Omental fat pad (tissue), 4 donors: ENCODE data around the gene PDXDC1. TPM values are rescaled to one million over a fixed set of nuclear protein-coding genes. Genes with fewer than 3 reads are reported as not detected.
"Not testable (repeated sequence)": the region's sequence is repeated elsewhere in the genome, so short reads cannot be mapped to it uniquely, and the experiment has no call there.

Source experiments
- ATAC-seq: fragments of 150-250 bp; one replicate; pipeline ENCODE4 v1.9.1; 2016; ENCODE audit warnings: mild to moderate bottlenecking, moderate library complexity; ENCODE audit not compliant: low FRiP score
- DNase-seq: peaks from one replicate; pipeline ENCODE4 v3.0.0-alpha.2; 2019; ENCODE audit warnings: low spot score
- total RNA-seq, 4 donors: library from RNA; depleted of rRNA; stranded (reverse); fragments of >200 nt; gene quantifications; one replicate each; pipeline ENCODE4 v1.1.0, GENCODE V29; 2016

Gene PDXDC1
- total RNA-seq, 4 donors from 2014 or later: 55.8 to 80.8 (median 66.6) TPM

DNA sequence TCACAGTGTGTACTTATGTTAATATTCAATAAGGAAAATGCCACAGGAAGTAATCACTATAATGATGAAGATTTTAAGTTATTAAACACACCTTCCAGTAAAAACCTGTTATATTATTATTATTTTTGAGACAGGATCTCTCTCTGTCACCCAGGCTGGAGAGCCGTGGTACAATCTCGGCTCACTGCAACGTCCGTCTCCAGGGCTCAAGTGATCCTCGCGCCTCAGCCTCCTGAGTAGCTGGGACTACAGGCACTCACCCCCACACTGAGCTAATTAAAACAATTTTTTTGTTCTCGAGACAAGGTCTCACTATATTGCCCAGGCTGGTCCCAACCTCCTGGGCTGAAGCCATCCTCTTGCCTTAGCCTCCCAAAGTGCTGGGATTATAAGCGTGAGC is 3.5 kb downstream of the PDXDC1 start:
- not testable (repeated sequence) for ATAC-seq, DNase-seq

DNA sequence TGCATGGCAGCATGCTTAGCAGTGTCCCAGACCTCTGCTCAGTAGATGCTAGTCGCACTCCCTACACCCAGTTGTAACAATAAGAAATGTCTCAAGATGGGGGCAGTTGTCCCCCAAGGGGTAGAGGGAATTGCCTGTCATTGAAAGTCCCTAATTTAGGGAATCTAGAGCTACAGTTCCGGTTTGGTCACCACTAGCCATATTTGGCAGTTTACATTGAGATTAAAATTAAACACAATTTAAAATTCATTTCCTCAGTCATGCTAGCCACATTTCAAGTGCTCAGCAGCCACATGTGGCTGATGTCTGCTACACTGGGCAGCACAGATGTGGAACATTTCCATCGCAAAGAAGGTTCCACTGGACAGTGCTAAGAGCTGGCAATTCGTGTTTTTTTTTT is 4.1 kb downstream of the PDXDC1 start:
- ATAC-seq, DNase-seq: not testable (repeated sequence)

DNA sequence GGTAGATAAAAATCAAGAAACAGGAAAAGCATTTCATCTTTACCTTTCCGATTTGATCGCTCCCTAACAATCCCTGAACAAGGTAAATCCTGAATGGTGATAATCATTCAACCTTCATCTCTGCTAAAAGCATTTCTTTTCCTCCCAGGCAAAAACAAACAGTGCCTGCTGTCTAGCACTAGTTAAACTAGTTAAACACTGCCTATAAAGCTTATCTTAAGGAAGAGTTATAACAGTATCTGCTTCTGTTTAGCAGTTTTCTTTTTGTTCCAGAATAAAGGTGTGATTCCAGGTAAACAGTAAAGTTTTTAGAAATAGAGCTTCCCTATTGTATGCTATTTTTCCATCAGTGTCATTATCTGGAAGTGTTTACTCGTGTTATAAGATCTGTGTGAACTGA is 6.4 kb downstream of the PDXDC1 start:
- DNase-seq, ATAC-seq: not testable (repeated sequence)

DNA sequence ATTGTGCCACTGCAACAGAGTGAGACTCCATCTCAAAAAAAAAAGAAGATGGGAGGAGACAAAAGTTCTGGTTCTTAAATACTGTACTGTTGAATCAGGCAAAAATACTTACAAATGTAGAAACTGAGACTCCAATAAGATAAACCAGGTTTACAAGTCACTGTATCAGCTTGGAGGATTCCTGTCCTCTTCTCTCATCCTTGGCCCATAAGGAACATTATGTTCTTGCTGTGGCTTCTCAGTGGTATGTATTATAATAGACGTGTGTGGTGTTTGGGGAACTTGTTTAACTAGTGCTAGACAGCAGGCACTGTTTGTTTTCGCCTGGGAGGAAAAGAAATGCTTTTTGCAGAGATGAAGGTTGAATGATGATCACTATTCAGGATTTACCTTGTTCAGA is 7.7 kb downstream of the PDXDC1 start:
- DNase-seq, ATAC-seq: not testable (repeated sequence)

DNA sequence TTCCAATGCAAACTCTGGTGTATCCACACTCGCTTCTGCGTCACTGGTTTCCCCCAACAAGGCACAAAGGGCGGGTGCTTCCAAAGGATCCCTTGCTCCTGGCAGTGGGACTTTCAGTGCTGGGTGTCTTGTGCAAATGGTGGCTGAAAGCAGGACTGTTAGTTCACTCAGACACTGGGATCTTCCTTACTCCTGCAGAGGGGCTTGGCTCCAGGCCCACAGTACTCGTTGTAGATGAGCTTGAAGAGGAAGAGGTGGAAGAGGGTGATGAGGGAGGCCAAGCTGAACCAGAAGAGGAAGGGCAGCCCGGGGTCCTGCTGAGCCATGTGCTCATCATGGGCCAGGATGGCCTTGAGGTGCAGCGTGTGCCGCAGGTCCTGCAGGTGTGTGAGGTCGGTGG is 13.3 kb downstream of the PDXDC1 start:
- ATAC-seq, DNase-seq: not testable (repeated sequence)

DNA sequence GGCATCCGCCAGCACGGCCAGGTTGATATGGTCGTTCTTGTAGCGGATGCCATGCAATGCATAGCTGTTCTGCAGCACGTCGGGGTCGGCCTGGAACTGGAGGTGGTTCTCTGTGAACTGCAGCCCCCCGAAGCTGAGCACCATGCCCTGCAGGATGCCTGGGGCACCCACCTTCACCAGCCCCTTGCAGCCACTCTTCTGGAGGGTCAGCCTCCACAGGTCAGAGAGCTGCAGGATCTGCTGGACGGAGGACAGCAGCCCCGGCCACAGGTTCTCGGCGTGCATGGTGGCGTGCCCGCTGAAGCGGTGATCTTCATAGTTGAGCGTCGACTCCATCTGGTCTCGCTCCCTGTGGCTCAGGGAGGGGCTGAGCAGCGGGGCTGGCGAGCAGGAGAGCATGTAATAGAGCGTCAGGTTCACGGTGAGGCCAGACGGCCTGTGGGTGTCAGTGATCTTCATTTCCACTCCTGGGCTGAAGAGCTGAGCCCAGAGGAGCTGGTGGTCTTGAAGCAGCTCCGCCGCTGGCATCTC is 13.9 kb downstream of the PDXDC1 start:
- not testable (repeated sequence) for ATAC-seq

DNA sequence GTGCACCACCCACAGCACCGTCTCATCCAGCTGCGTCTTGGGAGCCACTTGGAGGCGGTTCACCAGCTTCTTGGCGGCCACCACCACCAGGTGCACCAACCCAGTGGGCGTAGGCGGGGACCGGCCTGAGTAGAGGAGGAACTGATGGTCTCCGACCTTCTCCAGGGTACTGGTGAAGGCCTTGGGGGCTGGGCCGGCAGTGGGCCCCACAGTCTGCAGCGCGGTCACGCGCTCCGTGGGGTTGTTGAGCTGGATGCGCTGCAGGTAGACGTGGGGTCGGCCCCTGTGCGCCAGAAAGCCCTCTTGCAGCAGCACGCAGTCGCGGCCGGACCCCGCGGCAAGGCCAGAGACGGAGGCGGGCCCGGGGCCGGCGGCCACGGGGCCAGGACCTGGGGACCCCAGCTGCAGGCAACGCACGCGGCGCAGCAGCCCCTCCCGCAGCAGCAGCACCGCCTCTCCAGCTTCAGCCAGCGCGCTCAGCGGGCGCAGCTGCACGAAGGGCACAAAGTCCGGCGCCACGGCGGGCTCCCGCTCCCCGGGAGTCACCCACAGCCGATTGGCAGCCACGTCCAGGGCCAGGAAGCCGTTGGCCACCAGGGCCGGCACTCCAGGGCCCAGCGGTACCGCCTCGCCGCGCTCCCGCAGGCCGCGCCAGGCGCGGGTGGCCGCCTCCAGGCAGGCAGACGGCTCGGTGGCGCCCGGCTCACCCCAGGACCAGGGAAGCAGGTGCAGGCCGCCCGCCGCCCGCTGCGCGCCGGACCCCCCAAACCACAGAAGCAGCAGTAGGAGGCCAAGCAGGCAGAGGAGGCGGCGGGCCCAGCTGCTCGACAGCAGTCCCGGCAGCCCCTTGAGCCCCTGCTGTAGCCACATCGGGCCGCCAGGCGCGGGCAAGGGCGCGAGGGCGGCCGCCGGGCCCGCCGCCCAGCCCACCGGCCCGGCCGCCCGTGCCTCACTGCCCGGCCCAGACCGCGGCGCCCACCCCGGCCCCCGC is 14.8 kb downstream of the PDXDC1 start:
- DNase-seq: not testable (repeated sequence)
- peak; percentile 48 for ATAC-seq

More for the DNA sequence above, 13.9 kb downstream of the PDXDC1 start:
- not testable (repeated sequence) for DNase-seq

DNA sequence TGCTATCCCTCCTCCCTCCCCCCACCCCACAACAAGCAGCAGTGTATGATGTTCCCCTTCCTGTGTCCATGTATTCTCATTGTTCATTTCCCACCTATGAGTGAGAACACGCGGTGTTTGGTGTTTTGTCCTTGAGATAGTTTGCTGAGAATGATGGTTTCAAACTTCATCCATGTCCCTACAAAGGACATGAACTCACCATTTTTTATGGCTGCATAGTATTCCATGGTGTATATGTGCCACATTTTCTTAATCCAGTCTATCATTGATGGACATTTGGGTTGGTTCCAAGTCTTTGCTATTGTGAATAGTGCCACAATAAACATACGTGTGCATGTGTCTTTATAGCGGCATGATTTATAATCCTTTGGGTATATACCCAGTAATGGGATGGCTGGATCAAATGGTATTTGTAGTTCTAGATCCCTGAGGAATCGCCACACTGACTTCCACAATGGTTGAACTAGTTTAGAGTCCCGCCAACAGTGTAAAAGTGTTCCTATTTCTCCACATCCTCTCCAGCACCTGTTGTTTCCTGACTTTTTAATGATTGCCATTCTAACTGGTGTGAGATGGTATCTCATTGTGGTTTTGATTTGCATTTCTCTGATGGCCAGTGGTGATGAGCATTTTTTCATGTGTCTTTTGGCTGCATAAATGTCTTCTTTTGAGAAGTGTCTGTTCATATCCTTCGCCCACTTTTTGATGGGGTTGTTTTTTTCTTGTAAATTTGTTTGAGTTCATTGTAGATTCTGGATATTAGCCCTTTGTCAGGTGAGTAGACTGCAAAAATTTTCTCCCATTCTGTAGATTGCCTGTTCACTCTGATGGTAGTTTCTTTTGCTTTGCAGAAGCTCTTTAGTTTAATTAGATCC is 18.7 kb downstream of the PDXDC1 start:
- not testable (repeated sequence) for DNase-seq, ATAC-seq

DNA sequence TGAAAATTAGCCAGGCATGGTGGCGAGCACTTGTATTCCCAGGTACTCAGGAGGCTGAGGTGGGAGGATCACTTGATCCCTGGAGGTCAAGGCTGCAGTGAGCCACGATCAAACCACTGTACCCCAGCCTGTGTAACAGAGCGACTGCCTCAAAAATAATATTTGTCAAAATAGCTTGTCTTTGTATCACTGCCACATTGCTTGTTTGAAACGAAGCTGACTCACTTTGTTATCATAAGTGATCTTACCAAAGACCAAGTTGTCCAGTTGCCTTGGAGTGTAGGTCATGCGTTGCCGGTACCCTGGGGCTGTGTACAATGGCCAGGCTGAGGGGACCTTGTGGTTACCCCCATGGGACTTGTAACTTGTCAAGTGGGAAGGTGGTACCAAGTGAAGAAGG is 21.9 kb downstream of the PDXDC1 start:
- ATAC-seq, DNase-seq: not testable (repeated sequence)

DNA sequence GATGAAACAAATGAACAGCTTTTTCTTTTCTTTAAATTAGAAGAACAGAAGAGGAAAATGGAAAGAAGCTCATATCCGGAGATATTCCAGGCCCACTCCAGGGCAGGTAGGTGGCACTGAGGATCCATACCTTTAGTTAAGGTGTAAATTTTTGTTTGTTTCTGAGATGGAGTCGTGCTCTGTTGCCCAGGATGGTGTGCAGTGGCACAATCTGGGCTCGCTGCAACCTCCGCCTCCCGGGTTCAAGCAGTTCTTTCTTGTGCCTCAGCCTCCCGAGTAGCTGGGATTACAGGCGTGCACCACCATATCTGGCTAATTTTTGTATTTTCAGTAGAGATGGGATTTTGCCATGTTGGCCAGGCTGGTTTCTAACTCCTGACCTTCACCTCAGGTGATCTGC is 23.5 kb downstream of the PDXDC1 start:
- not testable (repeated sequence) for ATAC-seq, DNase-seq

DNA sequence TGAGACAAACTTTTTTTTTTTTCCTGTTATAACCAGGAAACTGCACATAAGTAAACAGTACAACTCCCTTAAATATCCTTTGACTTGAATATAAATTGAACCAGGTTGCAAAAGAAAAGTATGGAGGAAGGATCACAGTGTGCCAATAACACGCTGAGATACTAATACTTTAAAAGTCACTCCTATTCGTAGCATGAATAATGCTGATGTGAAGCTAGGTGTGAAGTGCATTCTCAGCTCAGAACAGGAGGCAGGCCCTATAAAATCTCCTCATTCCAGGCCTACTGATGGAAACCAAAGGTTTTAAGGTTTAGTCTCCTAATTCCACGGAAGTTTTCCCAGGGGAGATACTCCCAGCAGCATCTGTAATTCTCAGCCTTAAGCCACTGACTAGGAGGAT is 25.0 kb downstream of the PDXDC1 start:
- not testable (repeated sequence) for ATAC-seq, DNase-seq

DNA sequence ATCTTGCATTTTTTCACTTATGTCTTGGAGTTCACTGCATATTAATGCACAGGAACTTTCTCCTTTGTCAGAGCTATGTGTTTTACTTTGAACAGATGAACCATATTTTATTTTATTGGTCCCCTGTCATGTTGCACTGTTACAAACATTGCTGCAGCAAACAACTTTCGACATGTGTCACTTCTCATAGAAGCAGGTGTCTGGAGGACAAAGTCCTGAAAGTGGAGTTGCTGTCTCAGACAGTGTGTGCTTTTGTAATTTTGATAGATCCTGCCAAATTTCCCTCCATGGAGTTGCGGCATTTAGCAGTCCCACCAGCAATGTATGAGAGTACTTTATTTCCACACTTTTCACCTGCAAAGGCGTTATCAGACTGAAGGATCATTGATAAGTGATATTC is 27.6 kb downstream of the PDXDC1 start:
- ATAC-seq: not testable (repeated sequence)

DNA sequence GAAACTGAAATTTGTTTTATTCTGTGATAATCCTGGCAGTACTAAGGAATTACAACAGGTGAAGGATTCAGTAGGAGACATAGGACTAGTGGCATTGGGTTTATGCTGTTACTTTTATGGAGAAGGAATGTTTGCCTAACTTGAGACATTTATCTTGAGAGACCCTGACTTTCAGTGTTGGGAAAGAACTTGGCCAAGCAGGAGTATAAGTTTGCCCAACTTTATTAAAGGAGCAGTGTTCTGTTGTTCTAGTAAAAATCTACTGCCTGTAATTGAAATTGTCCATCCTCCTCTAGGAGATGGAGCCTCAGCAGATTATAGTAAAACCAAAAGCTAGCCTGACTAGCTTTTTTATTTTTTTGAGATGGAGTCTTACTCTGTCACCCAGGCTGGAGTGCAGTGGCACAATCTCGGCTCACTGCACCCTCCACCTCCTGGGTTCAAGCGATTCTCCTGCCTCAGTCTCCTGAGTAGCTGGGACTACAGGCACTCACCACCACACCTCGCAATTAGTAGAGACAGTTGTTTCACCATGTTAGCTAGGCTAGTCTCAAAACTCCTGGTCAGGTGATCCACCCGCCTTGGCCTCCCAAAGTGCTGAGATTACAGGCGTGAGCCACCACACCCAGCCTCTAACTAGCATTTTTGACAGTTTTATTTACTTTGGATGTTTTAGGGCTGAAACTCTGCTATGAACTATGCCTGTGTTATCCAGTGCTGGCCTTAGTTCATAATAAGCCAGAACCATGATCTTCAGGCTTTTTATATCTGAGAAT is 30.7 kb downstream of the PDXDC1 start:
- not testable (repeated sequence) for ATAC-seq

More for the DNA sequence above, 27.6 kb downstream of the PDXDC1 start:
- DNase-seq: not testable (repeated sequence)

DNA sequence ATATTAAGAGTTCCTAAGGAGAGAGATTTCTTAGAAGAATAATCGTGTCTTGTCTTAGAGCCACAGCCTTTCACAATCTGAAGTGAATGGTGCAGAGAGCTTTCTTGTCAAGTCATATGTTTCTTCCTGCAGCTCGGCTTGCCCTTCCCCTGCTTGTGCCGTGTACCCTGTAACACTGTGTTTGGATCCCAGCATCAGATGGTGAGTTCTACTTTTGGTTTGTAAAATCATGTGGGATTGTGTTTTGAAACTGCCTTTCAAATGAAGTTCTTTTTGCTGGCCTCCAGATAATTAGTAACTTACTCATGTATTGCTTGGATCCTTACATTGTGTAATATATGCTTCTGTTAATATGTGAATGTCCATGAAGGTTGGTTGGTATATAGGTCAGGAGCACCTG is 33.8 kb downstream of the PDXDC1 start:
- not testable (repeated sequence) for ATAC-seq, DNase-seq

More for the DNA sequence above, 30.7 kb downstream of the PDXDC1 start:
- not testable (repeated sequence) for DNase-seq

DNA sequence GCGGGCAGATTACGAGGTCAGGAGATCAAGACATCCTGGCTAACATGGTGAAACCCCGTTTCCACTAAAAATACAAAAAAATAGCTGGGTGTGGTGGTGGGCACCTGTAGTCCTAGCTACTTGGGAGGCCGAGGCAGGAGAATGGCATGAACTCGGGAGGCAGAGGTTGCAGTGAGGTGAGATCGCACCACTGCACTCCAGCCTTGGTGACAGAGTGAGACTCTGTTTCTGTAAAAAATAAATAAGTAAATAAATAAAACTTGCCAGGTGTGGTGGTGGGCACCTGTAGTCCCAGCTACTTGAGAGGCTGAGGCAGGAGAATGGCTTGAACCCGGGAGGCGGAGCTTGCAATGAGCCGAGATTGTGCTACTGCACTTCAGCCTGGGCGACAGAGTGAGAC is 38.1 kb downstream of the PDXDC1 start:
- ATAC-seq: not testable (repeated sequence)

DNA sequence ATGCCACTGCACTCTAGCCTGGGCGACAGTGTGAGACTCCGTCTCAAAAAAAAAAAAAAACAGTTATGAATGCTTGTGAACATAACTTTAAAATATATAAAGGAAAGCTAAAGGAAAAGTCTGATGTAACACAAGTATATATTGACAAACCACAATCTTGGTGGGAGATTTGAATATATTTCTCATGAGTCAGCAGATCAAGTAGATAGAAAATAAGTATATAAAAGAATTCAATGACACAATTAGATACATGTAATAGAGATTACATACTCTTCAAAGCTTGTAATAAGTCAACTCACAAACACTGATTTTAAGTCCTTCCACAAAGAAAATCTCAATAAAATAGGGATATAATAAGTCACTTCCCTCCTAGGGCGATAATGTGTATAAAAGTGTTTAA is 40.8 kb downstream of the PDXDC1 start:
- not testable (repeated sequence) for ATAC-seq

More for the DNA sequence above, 38.1 kb downstream of the PDXDC1 start:
- not testable (repeated sequence) for DNase-seq

DNA sequence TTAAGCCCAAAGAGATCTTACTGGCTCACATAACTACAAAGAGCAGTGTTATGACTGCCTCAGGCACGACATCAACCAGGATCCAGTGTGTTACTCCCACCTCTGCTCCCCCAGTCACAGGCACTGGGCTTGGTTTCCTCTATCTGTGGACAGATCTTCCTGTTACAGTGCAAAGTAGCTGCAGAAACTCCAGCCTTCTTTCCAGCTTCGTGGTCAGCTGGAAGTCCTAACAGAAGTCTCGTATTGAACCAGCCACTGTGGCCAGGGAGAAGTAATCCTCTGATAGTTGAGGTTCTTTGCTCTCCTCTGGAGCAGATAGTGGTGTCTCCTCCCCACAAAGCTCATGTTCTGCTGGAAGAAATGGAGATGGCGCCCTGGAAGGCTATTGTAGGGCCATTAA is 41.5 kb downstream of the PDXDC1 start:
- not testable (repeated sequence) for ATAC-seq, DNase-seq

More for the DNA sequence above, 40.8 kb downstream of the PDXDC1 start:
- not testable (repeated sequence) for DNase-seq

DNA sequence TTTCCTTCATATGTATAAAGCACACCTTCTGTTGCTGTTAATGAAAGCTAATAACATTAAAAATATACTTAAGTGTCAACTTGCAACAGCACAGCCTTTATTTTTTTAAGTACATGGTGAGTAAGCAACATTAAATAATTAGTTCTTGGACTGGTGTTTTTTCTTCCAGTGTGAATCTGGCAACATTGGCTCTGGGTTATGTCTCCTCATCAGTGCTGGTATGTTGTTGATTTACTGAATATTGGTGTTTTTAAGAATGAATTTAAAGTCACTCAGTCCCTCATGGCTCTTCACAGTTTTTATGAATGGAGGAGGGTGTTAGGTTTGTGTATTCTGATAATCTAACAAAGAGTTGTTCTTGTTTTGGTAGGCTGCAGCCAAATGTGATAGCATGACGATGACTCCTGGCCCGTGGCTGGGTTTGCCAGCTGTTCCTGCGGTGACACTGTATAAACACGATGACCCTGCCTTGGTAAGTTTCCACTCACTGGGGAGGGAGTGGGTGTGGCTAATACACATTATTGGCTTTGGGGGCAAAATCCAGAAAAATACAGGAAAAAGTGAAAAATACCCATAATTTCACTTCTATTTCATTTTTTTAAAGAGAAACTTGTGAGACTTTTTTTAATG is 42.2 kb downstream of the PDXDC1 start:
- not testable (repeated sequence) for DNase-seq, ATAC-seq
